Measurements from ENCODE around the gene GRK4.

DNA sequence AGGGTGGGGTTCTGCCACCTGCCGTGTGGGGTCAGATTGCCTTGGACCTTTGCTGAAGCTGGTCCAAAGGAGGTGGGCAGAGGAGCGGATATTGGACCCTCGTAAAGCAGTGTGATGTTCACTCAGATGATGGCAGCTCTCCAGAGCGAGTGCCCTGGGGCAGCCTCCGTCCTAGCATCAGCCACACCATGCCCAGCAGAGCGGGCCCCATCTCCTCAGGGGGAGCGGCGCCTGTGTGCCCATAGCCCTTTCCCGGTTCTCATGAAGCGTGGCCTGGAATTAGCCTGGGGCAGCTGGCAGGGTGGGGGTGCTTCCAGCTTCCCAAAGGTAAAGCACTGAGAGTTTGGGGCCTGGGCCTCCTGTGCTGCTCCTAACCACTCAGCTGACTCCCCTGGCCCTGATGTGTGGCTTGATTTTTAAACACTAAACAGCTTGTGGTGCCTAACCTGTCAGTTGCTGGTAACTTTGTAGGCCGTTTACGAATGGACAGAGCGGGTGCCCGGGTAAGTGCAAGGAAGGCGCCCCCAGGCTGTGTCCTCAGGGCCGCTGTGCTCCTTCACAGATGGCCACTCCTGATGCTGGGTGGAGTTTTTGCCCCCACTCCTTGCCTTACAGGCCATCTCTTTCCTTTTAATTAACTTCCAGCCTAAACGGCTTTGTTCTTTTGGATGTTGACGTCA lies 36.2 kb upstream of the GRK4 start:
- TF ChIP-seq CTCF (IDR thresholded peaks at IDR 0.05) (no peak), POLR2A (IDR thresholded peaks at IDR 0.05) (no peak)
